Heart left ventricle (tissue), 13 donors: ENCODE data around the gene IDUA.

ENCODE experiments used
- POLR2A ChIP-seq, 2 donors: fragments of 450-650 bp; IDR thresholded peaks; one replicate each; pipeline ENCODE4 v1.6.1; 2017; ENCODE audit warnings: antibody characterized with exemption in 2 of 2, mild to moderate bottlenecking in 2 of 2, moderate library complexity in 2 of 2
- TF ChIP-seq, protein P1 (sequence below), 12 donors: fragments of 200-600 bp; sonication (generic) in 4 of 12; IDR thresholded peaks; one replicate each; pipeline versions ENCODE4 v1.5.0 to v1.8.0; 2018 to 2022; ENCODE audit warnings: antibody characterized with exemption in 12 of 12, mild to moderate bottlenecking in 5 of 12
- donor health status: ischemic (EF 13 %, LVEDD 7.1; RV severe dilation, severe dysfunction).
- donor health status: DM: no; HTN: yes; CAD: no.
- donor health status: DM: no; HTN: no; CAD: no.
- donor health status: ischemic (EF 25% LVEDD 6.9; RV normal size, moderate dysfunction).
- donor health status: ischemic (EF 25% LVEDD 5.7; RV mildly dilated, moderate dysfunction).
- donor health status: ischemic (EF 35%, LVEDD 5.7; RV mildly dilated, moderate dysfunction).
- donor health status: nonischemic (EF 11% LVEDD 7.7; RV severe dilation, severe dysfunction).
- donor health status: DM: yes; HTN: yes; CAD: no.
- donor health status: PGD.
- donor health status: ischemic (EF 29% LVEDD 5.4; RV normal size, mild dysfunction).
- donor health status: nonischemic (EF 23%, LVEDD 6.1; RV moderate dilation, normal function).

DNA sequence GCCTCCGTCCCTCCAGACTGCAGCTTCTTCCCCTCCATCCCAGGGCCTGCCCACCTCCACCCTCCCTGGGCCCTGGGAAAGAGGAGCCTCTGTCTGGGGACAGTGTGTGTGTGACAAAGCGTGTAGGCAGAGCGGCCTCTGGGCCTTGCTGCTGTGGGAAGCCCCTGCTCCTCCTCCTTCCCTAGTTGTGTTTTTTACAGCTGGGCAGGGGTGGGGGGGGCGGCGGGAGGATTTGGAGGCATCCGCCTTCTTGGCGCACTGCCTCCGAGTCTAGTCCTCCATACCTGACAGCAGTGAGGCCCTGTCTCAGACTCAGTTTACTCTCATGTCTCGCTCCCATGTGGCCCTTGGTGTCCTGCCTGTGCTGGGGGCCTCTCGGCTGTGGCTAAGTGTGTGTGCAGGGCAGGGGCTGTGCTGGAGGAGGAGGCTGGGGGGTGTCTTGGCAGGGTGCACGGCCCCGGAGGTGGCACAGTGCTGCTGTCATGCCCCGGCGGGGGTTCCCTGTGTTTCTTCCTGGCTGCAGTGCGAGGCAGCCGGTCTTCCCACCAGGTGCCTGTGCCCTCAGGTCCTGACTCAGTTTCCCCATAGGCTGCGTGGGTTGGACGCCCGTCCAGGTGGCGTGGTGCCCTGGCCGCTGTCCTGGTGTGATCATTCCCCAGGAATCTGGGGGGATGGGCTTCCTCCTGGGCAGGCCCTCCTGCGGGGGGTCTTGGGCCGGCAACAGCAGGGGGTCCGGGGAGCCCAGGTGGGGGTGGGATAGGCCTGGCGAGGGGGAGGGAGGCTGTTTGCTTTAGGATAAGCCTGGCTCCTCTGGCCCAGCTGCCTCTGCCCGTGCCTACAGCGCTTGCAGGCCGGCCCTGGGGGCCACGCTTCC, 31.5 kb downstream of the IDUA start:
- TF ChIP-seq, protein P1, sequence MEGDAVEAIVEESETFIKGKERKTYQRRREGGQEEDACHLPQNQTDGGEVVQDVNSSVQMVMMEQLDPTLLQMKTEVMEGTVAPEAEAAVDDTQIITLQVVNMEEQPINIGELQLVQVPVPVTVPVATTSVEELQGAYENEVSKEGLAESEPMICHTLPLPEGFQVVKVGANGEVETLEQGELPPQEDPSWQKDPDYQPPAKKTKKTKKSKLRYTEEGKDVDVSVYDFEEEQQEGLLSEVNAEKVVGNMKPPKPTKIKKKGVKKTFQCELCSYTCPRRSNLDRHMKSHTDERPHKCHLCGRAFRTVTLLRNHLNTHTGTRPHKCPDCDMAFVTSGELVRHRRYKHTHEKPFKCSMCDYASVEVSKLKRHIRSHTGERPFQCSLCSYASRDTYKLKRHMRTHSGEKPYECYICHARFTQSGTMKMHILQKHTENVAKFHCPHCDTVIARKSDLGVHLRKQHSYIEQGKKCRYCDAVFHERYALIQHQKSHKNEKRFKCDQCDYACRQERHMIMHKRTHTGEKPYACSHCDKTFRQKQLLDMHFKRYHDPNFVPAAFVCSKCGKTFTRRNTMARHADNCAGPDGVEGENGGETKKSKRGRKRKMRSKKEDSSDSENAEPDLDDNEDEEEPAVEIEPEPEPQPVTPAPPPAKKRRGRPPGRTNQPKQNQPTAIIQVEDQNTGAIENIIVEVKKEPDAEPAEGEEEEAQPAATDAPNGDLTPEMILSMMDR (IDR thresholded peaks at IDR 0.05), result no peak
- no peak for TF ChIP-seq POLR2A (IDR thresholded peaks at IDR 0.05)
